Naive thymus-derived CD8-positive, alpha-beta T cell (primary cell): Measurements from ENCODE around the gene AMBRA1. TPM values are rescaled to one million over a fixed set of nuclear protein-coding genes. Genes with fewer than 3 reads are reported as not detected.
"Not testable (repeated sequence)": the region's sequence is repeated elsewhere in the genome, so short reads cannot be mapped to it uniquely, and the experiment has no call there.

Source experiments
- ATAC-seq, 2 donors: fragments of 150-1000 bp; cut with Tn5 transposase in 1 of 2; sonication (Bioruptor Pico), chemical (Tn5 transposase) in 1 of 2; 1 replicate in 1 of 2; 2 replicates in 1 of 2; pipeline ENCODE4 v1.10.0; 2021; ENCODE audit warnings: mild to moderate bottlenecking in 2 of 2, moderate library complexity in 2 of 2
- POLR2A ChIA-PET: fragments of 350-600 bp; sonication (Branson Sonifier 250); formaldehyde crosslinking; loops from one replicate; lab custom pipeline; 2021; ENCODE audit warnings: antibody characterized with exemption; lab: Charles Lee
- DNase-seq, 10 donors: peaks; one replicate each; pipeline versions ENCODE4 v3.0.0 to v3.0.0-alpha.2; 2020 to 2022
- H3K27ac Mint-ChIP-seq, 10 donors: one replicate each; pipeline ENCODE4 v1.8.0; 2020 to 2022; ENCODE audit warnings: mild to moderate bottlenecking in 10 of 10, mixed read lengths in 10 of 10, moderate library complexity in 4 of 10, inconsistent platforms in 1 of 10
- H3K27me3 Mint-ChIP-seq, 5 donors: one replicate each; pipeline ENCODE4 v1.8.0; 2021 to 2022; ENCODE audit warnings: mixed read lengths in 5 of 5
- H3K36me3 Mint-ChIP-seq, 3 donors: one replicate each; pipeline ENCODE4 v1.8.0; 2020 to 2022; ENCODE audit warnings: mixed read lengths in 3 of 3, mild to moderate bottlenecking in 2 of 3, inconsistent platforms in 1 of 3
- H3K4me1 Mint-ChIP-seq, 4 donors: one replicate each; pipeline ENCODE4 v1.8.0; 2021 to 2022; ENCODE audit warnings: mixed read lengths in 4 of 4
- H3K4me3 Mint-ChIP-seq, 10 donors: one replicate each; pipeline ENCODE4 v1.8.0; 2020 to 2022; ENCODE audit warnings: mild to moderate bottlenecking in 10 of 10, mixed read lengths in 10 of 10, moderate library complexity in 6 of 10, inconsistent platforms in 1 of 10
- H3K9me3 Mint-ChIP-seq, 9 donors: one replicate each; pipeline ENCODE4 v1.8.0; 2020 to 2022; ENCODE audit warnings: mixed read lengths in 9 of 9, mild to moderate bottlenecking in 3 of 9, inconsistent platforms in 1 of 9, moderate library complexity in 1 of 9
- polyA plus RNA-seq, 3 donors: library from polyadenylated mRNA; unstranded; fragments of 300-500 nt; fragmentation: Illumina TruSeq; gene quantifications; one replicate each; pipeline ENCODE4 v1.2.3, GENCODE V29; 2021
- total RNA-seq, 8 experiments: library from RNA in 2 of 8; stranded (reverse) in 2 of 8; gene quantifications; one replicate each; pipeline ENCODE4 v1.2.3 and lab custom pipeline; 2021 to 2026

AMBRA1 gene
- total and polyA plus RNA-seq, 5 experiments from 2014 or later = 6.1 to 38.8 (median 16.3) TPM

DNA sequence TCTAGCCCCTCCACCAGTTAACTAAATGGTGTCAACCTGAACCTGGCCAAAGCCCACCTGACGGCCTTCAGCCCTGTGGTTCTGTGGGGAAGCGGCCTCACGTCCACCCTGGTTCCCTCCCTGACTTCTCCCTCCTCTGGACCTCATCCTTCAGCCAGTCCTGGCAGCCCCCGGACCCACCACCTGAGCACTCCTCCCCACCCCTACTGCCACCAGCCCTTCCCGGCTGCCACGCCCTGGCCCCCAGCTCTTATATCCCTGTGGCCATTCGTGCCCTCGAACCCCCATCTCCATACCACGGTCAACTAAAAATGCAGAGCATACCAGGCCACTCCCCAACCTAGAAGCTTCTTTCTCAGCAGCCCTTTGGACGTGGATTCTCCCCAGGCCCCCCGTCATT, 216.5 kb downstream of the AMBRA1 start:
- POLR2A ChIA-PET = interaction anchor here (1.7 to 3.1 kb wide), 2 partner anchors 10 to 27 kb away, joined by 8 to 20 read pairs; no protein-coding TSS in a partner anchor
- ATAC-seq (no peak), DNase-seq (no peak)
- peaks cover 0 to 2% (median 0%) of the 10 kb centered on the region in 5 donors for H3K27me3 Mint-ChIP-seq
- H3K4me1 Mint-ChIP-seq = peaks cover 12 to 21% (median 15%) of the 10 kb centered on the region in 4 donors
- H3K4me3 Mint-ChIP-seq = no peak overlapping the region
- H3K36me3 Mint-ChIP-seq = peaks cover 0 to 58% (median 8%) of the 10 kb centered on the region in 3 donors
- peak overlapping the region in 4 of 10 donors; percentile 3 to 68 (median 46) for H3K27ac Mint-ChIP-seq
- H3K9me3 Mint-ChIP-seq = no peaks in the 10 kb centered on the region

DNA sequence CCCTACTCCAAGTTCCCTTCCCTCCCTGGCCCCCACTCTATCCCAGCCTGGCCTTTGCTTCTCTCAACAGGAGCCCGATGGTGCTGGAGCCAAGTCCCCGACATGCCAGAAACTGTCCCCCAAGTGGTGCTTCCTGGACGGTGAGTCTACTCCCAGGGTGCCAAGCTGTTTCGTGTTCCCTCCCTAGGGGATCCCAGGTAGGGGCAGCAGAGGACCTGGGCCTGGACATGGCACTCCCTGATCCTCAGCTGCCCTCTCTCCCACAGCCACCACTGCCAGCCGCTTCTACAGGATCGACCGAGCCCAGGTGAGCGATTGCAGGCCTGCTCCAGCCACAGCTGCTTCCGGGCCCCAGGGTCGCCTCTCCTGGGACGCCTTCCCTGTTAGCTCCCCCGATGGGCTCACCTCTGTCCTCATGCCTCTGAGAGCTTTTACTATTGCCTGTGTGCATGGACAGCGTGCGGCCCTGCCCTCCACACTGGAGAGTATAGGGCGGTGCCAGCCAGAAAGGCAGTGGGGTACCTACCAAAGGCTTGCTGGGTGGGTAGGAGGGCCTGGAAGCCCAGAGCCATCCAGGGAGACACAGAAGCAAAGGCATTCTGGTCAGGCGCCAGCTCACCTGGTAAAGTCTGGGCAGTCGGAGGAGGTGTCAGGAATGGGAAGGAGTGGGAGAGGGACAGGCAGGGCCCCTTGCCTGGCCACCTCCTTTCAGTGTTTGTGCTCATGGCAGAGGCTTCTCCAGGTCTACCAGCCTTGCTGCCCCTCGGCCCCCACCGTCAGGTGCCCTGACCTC, 217.4 kb downstream of the AMBRA1 start:
- peak overlapping the region in 2 of 10 donors; percentile 8 to 74 for H3K27ac Mint-ChIP-seq
- ATAC-seq (no peak), DNase-seq (no peak)
- H3K9me3 Mint-ChIP-seq = no peaks in the 10 kb centered on the region
- H3K36me3 Mint-ChIP-seq = peaks cover 0 to 64% (median 8%) of the 10 kb centered on the region in 3 donors
- POLR2A ChIA-PET = interaction anchor here (1.3 to 3.1 kb wide), 4 partner anchors 11 to 30 kb away, joined by 3 to 20 read pairs (median 6); partner anchors contain the start of gene DGKZ
- H3K27me3 Mint-ChIP-seq = no peaks in the 10 kb centered on the region
- H3K4me1 Mint-ChIP-seq = peaks cover 7 to 16% (median 11%) of the 10 kb centered on the region in 4 donors
- H3K4me3 Mint-ChIP-seq = no peak overlapping the region

DNA sequence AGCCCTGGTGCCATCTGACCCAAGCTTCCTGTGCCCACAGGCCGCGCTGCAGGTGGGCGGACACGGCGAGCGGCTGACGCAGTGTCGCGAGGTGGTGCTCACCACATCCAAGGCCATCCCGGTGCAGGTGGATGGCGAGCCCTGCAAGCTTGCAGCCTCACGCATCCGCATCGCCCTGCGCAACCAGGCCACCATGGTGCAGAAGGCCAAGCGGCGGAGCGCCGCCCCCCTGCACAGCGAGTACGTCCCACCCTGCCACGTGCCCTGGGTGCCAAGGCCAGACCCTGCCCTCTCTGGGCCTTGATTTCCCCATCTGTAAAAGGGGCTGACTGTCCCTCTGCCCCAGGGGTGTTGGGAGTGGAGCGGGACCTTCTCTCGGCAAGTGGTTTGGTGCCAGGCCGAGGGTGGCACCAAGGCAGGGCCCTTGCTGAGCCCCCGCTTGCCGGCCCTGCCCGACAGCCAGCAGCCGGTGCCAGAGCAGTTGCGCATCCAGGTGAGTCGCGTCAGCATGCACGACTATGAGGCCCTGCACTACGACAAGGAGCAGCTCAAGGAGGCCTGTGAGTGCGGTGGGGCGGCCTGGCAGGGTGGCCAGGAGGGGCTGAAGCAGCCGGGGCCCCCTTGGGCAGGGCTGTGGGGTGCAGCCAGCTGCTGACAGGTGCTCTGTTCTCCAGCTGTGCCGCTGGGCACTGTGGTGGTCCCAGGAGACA, 218.3 kb downstream of the AMBRA1 start:
- Mint-ChIP-seq H3K4me1 (peaks cover 7 to 16% (median 11%) of the 10 kb centered on the region in 4 donors), H3K9me3 (no peaks in the 10 kb centered on the region), H3K27me3 (no peaks in the 10 kb centered on the region), H3K36me3 (peaks cover 0 to 69% (median 8%) of the 10 kb centered on the region in 3 donors), H3K27ac (no peak overlapping the region), H3K4me3 (no peak overlapping the region)
- POLR2A ChIA-PET = interaction anchor here (1.3 to 3.1 kb wide), 3 partner anchors 17 to 29 kb away, joined by 3 to 20 read pairs (median 4); partner anchors contain the start of gene DGKZ
- ATAC-seq (no peak), DNase-seq (peak in 1 of 10 donors; percentile 50)

DNA sequence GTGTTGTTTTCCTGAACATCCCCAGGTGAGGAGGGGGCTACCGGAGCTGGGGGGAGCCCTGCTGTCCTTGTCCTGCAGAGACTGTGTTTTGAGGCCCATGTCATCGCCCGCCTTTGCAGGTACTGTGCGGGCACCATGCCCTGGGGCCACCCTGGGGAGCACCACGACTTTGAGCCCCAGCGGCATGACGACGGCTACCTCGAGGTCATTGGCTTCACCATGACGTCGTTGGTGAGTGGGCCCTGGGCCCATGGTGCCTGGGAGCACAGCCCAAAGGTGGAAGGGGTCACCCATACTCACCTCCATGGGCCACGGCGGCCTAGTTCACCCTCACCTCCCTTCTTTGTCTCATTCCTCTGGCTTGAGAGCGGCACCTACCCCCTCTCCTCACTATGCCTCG, 219.0 kb downstream of the AMBRA1 start:
- Mint-ChIP-seq H3K4me1 (peaks cover 4 to 14% (median 10%) of the 10 kb centered on the region in 4 donors), H3K36me3 (peaks cover 0 to 76% (median 8%) of the 10 kb centered on the region in 3 donors), H3K9me3 (no peaks in the 10 kb centered on the region), H3K27me3 (no peaks in the 10 kb centered on the region), H3K4me3 (no peak overlapping the region), H3K27ac (peak overlapping the region in 2 of 10 donors; percentile 6 to 66)
- ATAC-seq (no peak), DNase-seq (no peak)
- POLR2A ChIA-PET = no interaction called here

DNA sequence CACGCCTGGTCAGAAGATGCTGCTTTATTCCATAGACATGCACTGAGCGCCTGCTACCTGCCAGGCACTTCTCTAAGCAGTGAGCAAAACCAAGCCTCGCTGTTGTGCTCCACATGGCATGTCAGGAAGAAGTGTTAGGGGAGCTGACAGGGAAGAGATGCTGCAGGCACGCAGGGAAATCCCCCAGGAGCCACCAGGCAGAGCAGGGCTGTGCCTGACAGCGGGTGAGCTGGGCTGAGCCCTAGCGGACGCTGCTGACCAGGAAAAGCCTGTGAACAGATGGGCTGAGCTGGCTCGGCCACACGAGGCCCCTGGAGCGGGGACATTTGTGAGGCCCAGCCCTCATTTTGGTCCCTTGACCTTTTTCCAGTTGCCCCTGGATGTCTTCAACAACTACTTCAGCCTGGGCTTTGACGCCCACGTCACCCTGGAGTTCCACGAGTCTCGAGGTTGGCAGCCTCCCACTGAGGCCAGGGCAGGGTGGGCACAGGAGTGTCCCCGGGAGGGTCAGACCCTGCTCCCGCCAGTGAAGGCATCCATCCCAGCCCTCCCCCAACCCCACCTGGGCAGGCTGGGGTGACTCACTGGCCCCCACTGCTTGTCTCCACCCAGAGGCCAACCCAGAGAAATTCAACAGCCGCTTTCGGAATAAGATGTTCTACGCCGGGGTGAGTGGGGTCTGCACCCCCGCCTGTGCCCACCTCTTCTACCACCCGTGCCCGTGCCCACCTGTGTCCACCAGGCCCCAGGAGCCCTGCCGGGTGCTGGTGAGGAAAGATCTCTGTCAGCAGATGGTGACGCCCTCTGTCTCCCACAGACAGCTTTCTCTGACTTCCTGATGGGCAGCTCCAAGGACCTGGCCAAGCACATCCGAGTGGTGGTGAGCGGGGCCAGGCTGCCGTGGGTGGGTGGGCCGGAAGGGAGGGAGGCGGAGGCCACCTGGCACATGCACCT, 219.8 kb downstream of the AMBRA1 start:
- no peak for ATAC-seq
- Mint-ChIP-seq H3K4me1 (peaks cover 5 to 13% (median 9%) of the 10 kb centered on the region in 4 donors), H3K9me3 (no peaks in the 10 kb centered on the region), H3K27ac (peak overlapping the region in 2 of 10 donors; percentile 36 to 49), H3K4me3 (no peak overlapping the region), H3K36me3 (peaks cover 0 to 81% (median 8%) of the 10 kb centered on the region in 3 donors), H3K27me3 (no peaks in the 10 kb centered on the region)
- DNase-seq = no peak
- POLR2A ChIA-PET = interaction anchor here (2.0 kb wide), 1 partner anchor 14 kb away, joined by 5 read pairs; no protein-coding TSS in a partner anchor

DNA sequence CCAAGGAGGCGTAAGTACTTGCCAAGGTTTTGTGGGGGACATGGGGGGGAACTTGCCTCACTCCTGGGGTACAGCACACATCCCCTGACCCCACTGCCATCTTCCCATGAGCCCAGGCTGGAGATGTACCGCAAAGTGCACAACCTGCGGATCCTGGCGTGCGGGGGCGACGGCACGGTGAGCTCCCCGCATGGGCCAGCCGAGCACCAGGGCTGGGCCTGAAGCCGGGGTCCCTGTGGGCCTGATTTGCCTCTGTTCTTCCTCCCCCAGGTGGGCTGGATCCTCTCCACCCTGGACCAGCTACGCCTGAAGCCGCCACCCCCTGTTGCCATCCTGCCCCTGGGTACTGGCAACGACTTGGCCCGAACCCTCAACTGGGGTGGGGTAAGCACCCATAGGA, 221.3 kb downstream of the AMBRA1 start:
- H3K9me3 Mint-ChIP-seq, H3K27me3 Mint-ChIP-seq, H3K4me3 Mint-ChIP-seq, ATAC-seq, DNase-seq: not testable (repeated sequence)
- peaks cover 0 to 86% (median 6%) of the 10 kb centered on the region in 3 donors for H3K36me3 Mint-ChIP-seq
- H3K4me1 Mint-ChIP-seq = peaks cover 3 to 22% (median 8%) of the 10 kb centered on the region in 4 donors
- peak overlapping the region in 1 of 10 donors; percentile 47 for H3K27ac Mint-ChIP-seq
- POLR2A ChIA-PET = interaction anchor here (1.7 to 13.5 kb wide), 3 partner anchors 9 to 24 kb away, joined by 5 to 287 read pairs (median 5); partner anchors contain the start of gene DGKZ

DNA sequence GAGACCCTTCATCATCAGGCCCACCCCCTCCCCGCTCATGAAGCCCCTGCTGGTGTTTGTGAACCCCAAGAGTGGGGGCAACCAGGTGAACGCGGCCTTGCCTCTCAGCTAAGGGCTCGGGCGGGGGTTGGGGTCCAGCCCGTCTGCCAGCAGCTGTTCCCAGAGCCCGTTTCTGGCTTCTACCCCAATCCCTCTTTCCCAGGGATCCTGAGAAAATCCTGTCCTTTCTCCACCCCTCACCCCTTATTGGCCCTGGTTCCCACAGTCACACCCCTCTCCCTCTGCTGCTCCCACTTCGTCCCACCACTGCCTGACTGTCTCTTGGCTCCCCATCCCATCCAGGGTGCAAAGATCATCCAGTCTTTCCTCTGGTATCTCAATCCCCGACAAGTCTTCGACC, 221.7 kb downstream of the AMBRA1 start:
- Mint-ChIP-seq H3K4me1 (peaks cover 2 to 25% (median 12%) of the 10 kb centered on the region in 4 donors), H3K27ac (peak overlapping the region in 3 of 10 donors; percentile 47 to 73 (median 48)), H3K4me3 (no peak overlapping the region), H3K36me3 (peaks cover 0 to 83% (median 2%) of the 10 kb centered on the region in 3 donors), H3K9me3 (no peaks in the 10 kb centered on the region), H3K27me3 (no peaks in the 10 kb centered on the region)
- ATAC-seq = no peak
- DNase-seq = no peak
- POLR2A ChIA-PET = interaction anchor here (1.7 to 13.5 kb wide), 3 partner anchors 9 to 23 kb away, joined by 5 to 287 read pairs (median 5); partner anchors contain the start of gene DGKZ

DNA sequence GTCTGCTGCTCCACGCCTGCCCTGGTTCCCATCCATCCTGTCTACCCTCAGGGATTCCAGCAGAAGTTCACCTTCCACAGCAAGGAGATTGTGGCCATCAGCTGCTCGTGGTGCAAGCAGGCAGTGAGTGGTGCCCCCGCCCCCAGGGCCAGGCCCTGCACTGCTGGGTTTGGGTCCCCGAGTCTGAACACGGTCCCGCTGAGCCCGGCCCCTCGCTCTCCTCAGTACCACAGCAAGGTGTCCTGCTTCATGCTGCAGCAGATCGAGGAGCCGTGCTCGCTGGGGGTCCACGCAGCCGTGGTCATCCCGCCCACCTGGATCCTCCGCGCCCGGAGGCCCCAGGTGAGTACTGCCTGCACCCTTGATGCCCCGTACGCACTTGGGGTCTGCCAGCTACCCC, 222.6 kb downstream of the AMBRA1 start:
- not testable (repeated sequence) for DNase-seq, H3K9me3 Mint-ChIP-seq, H3K27me3 Mint-ChIP-seq, H3K4me3 Mint-ChIP-seq, ATAC-seq
- POLR2A ChIA-PET = interaction anchor here (1.7 to 13.5 kb wide), 2 partner anchors 8 to 22 kb away, joined by 5 to 287 read pairs; partner anchors contain the start of gene DGKZ
- peaks cover 0 to 75% (median 2%) of the 10 kb centered on the region in 3 donors for H3K36me3 Mint-ChIP-seq
- peaks cover 4 to 29% (median 13%) of the 10 kb centered on the region in 4 donors for H3K4me1 Mint-ChIP-seq
- H3K27ac Mint-ChIP-seq = peak overlapping the region in 2 of 10 donors; percentile 53 to 75

DNA sequence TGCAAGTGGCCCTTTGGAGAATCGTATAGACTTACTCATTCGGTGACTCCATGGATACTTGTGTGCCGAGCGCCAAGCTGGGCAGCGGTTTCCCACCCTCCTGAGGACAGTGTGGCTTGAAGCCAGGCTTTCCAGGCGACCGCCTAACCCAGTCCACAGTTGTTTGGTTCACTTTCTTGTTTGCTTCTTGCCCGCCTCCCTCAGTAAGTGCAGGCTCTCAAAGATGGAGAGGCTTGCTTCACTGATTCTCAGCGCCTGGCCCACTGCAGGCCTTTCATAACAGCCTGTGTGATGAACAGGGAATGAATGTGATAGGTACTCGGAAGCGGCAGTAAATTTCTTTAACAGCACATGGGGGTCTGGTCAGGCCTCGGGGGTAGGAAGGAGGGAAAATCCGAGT, 223.6 kb downstream of the AMBRA1 start:
- Mint-ChIP-seq H3K4me3 (no peak overlapping the region), H3K4me1 (peaks cover 5 to 37% (median 20%) of the 10 kb centered on the region in 4 donors), H3K27ac (peak overlapping the region in 2 of 10 donors; percentile 76 to 78), H3K36me3 (peaks cover 0 to 67% (median 2%) of the 10 kb centered on the region in 3 donors), H3K9me3 (no peaks in the 10 kb centered on the region), H3K27me3 (no peaks in the 10 kb centered on the region)
- ATAC-seq = no peak
- POLR2A ChIA-PET = interaction anchor here (13.5 kb wide), 1 partner anchor 21 kb away, joined by 287 read pairs; the partner anchor contains the start of gene DGKZ
- DNase-seq = no peak

DNA sequence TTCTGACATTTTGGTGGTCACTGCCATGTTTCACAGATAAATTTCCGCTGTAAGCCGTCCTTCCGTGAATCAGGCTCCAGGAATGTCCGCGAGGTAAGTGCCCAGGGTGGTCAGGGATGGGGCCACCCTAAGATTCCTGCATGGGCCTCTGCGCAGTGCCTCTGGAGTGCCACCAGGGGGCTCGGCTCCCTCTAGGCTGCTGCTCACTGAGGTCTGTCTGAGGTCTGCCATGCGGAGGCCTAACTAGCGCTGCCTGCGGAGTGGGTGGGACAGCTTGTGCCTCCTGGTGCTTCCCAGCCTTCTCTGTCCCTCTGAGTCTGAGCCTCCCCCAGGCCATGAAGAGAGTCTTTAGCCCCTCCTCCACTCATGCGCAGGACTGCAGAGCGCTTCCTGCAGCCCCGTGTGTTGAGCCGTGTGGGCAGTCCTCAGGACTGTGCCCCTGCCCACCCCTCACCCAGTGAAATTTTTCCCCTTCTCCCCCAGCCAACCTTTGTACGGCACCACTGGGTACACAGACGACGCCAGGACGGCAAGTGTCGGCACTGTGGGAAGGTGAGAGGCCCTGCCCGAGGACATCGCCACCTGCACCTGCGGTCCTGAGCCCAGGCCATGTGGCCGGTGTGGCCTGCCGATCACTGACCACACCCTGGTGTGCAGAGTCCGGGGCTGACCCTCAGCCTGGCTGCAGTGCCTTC, 224.2 kb downstream of the AMBRA1 start:
- H3K4me1 Mint-ChIP-seq = peaks cover 11 to 43% (median 26%) of the 10 kb centered on the region in 4 donors
- H3K27me3 Mint-ChIP-seq = no peaks in the 10 kb centered on the region
- peak in 8 of 10 donors; percentile 41 to 69 (median 53) for DNase-seq
- H3K4me3 Mint-ChIP-seq = no peak overlapping the region
- H3K9me3 Mint-ChIP-seq = no peaks in the 10 kb centered on the region
- ATAC-seq = peak; percentile 62 to 71
- peak overlapping the region in 6 of 10 donors; percentile 21 to 82 (median 60) for H3K27ac Mint-ChIP-seq
- H3K36me3 Mint-ChIP-seq = peaks cover 0 to 67% (median 2%) of the 10 kb centered on the region in 3 donors
- POLR2A ChIA-PET = interaction anchor here (0.6 to 13.5 kb wide), 3 partner anchors 11 to 1193 kb away, joined by 5 to 287 read pairs (median 9); partner anchors contain the start of genes DGKZ and MDK
